NK-92 treated with Interleukin-12 subunit alpha and Interleukin-12 subunit beta, amount 100 ng/mL, for 24 hours (cell line): ENCODE data around the gene CACNA1C.

Experiments used
- DNase-seq: peaks from one replicate; lab custom pipeline; 2025; lab: John Stamatoyannopoulos, UW

The CACNA1C gene

DNA sequence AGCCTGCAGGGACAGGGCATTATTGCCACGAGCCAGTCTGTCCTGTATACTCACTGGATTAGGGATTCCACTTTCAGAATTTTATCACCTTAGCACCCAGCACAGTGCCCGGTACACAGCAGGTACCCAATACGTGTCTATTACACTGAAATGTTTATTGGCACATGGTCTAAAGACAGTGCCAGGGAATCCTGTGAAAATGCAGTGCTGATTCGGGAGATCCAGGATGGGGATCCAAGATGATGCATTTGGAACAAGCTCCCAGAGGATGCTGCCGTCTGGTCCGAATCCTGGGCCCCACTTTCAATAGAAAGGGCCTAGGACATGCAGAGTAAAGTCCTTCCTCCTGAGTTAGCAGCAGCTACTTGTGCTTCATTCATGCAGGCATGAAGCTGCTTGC, 230.7 kb downstream of the CACNA1C start:
- DNase-seq: no peak

DNA sequence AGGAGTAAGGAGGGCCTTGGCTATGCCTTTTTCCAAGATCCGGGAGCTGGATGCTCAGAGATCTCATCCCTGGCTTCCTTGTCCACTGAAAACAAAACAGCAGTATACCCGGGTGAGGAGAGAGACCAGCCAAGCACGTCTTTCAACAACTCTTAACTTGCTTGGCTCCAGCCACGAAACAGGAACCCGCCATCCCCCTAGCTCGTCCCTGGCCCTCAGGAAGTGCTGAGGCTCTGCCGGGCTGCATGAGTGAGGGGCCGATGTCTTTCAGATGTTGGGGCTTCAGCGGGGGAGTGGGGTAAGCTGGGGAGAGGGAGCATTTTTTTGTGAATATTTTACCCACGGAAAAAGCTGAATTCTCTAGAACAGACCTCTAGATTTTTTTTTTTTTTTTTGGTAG, 231.1 kb downstream of the CACNA1C start:
- DNase-seq: no peak

DNA sequence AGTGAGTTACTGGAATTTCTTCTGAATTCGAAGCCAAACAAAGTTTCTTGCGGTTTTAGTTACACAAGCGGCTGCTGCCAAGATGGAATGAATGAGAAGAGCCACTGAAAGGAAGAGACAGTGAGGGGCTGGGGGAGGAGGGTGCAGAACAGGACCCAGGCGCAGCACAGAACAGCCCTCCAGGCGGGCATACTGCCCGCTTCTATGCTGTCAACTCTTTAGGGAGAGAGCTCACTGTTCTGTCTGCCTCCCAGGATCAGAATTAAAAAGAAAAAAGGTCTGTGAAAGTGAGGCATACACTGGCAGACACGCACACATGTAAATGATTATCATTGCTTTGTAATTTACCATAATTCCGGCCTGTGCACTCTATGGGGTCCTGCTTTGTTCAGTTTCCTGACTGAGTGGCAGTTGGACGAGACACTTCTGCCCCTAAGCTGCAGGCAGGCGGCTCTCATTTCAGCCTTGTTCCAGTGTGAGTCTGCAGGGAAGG, 231.6 kb downstream of the CACNA1C start:
- DNase-seq: no peak

DNA sequence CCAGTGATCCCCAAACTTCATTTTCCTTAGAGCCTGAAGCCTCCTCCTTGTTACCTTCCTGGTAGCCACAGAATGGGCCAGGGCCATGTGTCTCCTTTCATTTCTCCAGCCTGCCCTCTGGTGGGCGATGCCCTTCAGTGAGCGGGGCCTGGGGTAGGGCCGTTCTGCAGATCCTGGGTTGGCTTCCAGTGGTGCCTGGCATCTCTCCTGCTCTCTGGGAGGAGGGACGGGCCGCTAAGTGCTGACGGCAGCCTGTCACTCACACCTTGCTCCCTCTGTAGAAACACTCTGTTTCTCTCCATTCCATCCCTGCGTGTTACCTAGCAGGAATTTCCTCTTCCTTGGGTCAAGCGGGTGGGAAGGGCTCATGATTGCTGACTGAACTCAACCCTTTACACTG, 232.1 kb downstream of the CACNA1C start:
- DNase-seq: no peak

DNA sequence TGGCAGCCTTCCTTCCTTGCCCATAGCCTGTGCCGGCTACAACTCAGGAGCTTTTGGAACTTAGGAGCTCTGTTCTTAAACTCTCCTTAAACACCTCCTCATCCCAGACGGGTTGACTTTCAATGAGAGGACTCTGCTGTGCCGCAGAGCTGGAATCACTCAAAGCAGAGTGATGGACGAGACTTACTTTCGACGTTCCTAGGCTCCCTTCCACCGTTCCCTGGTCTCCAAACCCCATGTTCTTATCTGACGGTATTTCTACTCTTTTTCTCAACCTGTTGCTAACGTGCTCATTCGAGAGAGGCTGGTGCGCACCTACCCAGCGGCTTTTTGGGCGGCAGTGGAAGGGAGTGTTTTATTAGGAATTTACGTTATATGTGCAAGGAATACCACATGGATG, 232.7 kb downstream of the CACNA1C start:
- DNase-seq: no peak

DNA sequence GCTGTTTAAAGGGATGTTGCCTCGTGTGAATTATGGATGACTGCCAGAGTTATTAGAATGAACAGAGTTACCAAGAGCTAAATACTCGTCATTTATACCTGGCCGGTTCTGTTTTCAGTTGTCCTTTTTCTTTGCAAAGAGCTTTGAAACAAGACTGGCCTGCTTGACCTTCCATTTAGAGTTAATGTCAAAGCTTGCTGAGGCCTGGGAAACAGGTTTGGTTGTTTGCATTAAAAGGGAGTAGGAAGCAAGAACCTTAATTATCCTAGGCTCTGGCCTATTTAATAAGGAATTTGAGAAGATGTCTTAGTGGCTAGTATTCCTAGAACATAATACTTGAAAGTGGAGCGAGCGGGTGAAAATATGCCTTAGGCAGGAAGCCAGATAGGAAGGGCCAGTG, 233.3 kb downstream of the CACNA1C start:
- DNase-seq: no peak

DNA sequence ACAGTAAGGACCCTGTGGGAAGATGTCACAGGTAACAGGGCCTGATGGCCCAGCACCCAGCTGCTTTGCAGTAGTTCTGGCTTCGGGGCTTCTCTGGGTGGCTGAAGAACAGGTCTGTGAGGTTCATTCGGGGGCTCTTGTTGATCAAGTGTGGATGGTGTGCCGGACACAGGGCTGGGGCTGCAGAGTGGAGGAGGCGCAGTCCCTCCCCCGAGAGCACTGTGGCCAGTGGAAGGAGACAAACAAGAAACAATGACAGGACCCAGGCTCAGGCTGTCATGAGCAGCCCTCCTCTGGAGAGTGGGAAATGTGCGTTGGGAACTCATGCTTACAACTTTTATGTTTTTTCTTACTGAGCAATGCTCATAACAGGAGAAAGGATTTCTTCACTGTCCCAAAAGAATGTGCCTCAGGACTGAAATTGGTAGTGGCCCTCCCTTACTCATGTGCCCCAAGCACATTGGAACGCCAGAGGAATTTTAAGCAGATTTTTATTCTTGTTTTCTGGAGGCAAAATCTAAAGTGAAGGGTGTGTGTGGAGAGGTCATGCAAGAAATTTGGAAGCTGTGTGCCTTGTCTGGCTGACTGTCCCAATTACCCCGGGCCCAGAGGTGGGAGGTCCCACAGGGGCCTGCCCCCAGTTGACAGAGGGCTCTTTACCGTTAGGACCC, 233.8 kb downstream of the CACNA1C start:
- no peak for DNase-seq

DNA sequence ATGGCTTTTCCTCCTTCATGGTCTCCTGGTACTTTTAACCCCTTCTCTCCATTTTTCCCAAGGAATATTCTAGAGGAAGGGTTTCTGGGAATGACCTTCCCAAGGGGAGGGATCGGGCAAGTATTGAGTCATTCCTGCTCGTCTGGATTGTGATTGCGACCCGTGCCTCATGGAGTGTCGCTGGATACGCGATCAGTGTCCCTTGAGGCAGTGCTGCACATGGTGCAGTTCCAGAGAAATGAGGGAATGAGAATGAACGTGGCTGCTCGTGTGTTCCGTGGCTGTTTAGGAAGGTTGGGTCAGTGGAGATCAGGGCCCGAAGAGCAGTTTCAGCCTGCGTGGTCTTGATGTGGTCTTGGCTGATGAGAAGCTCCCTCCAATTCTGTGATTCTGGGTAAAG, 234.4 kb downstream of the CACNA1C start:
- DNase-seq: no peak

DNA sequence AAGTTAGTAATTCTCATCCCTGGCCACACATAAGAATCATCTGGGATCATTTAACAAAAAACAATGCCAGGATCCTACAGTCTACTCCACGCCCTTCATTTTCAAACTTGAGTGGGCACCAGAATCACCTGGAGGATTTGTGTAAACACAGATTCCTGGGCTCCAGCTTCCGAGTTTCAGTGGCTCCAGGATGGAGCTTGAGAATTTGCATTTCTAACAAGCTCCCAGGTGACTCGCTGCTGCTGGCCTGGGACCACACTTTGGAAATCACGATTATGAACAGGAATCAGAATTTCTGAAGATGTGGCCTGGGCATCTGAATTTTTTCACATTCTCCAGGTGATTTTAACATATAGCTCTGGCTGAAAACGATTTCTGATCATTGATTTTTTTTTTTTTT, 234.8 kb downstream of the CACNA1C start:
- no peak for DNase-seq

DNA sequence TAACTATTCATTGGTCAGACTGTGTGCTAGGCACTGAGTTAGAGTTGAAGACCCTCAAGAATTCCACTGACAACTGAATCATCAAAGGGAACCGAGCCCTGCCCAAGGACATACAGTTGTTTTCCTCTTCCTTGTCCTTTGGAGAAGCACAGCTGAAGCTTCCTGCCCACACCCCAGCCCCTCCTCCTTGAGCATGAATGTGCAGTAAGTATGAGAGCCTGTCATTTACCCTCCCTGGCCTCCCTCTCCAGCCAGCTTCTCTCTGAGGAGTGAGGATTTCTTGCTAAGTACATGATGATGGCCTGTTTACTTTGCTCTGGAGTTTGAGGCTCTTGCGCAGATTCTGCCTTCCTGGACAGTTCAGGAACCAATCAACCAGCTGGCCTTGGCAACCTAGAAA, 235.2 kb downstream of the CACNA1C start:
- DNase-seq: no peak

DNA sequence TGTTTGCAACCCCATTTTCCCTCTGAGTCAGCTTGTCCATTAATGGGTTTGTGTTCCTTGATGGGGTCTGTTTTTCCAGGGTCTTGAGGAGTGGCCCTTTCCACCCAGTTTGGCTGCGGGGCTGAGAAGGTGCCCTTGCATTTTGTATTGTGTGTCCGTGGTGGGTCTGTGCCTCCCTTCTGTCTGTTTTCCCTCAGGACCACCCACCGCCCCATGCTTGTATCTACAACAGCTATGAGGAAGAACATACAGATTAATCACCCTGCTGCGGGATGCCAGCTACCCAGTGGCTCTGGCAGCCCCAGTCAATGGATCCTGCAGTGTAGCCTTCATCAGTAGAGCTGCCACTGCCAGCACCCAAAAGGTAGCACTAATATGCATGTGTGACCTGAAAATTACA, 235.7 kb downstream of the CACNA1C start:
- no peak for DNase-seq

DNA sequence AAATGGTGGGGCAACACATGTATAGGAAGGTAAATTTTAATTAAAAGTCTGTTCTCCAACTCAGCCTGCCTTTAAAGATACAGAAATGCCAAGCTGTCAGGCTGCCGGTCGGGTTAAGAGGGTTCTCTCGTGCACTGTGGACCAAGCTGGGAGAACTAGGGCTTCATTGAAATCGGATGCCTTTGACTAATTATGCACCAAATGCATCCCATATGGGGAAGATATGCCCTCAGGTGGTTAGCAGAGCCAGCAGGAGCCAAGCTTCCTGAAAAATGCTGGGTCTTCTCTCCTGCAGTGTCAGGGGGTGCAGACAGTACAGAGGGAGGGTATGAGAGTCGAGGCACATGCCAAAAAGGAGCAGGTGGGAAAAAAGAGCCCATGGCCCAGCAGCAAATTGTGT, 236.1 kb downstream of the CACNA1C start:
- DNase-seq: no peak

DNA sequence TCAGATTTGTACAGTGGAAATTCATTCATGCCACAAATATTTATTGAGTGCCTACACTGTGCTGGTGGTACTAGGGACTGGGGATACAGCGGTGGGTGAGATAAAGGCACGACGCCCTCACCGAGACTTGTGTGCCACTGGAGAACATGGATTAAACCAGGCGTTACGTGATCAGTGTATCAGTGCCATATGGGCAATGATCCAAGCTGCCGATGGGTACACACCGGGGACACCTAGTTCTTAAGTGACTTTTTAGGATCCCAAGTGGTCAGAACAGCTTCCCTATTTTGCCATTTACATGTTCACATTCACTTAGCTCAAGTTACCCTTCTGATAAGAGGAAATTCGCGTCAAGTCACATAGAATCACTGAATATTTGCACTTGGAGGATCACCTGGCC, 236.7 kb downstream of the CACNA1C start:
- DNase-seq: no peak

DNA sequence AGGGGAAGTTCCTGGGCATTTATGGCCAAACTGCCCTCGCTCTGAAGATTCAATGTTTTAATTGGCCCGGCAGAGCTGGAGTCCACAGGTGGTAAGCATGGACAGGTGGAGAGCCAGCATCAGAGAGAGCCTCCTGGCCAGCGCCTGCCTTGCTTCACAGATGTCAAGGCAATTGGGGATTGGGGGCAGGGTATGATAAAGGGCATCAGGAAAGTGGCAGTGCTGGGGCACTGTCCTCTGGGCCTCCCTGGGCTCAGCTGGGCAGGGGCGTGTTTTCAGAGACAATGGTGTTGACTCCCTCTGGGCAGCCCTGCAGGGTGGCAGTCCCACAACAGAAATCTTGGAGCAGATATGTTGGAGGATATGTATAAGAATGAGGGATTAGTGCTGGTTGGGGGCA, 237.3 kb downstream of the CACNA1C start:
- no peak for DNase-seq

DNA sequence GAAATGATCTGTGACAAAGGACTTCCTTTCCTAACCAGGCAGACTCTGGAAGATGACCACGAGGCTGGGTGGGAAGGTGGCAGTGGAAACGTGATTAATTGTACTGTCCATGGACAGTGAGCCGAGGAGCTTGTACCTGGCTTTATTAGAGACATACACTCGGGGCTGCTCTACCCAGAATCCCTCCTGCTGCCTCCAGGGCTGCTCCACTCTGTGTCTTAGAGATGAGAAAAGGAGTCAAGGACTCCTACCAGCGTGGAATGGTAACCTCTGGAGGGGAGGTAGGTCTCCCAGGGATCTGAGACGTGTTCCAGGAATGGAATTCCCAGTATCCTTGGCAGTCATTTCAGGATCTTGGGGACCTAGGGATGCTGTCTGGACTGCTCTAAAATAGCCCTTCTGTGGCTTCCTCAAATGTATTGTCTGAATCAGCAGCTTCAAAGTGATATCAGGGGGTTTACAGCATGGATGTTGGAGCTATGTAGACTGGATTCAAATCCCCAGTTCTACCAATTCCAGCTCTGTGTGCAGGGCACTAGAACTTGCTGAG, 237.8 kb downstream of the CACNA1C start:
- DNase-seq: no peak

DNA sequence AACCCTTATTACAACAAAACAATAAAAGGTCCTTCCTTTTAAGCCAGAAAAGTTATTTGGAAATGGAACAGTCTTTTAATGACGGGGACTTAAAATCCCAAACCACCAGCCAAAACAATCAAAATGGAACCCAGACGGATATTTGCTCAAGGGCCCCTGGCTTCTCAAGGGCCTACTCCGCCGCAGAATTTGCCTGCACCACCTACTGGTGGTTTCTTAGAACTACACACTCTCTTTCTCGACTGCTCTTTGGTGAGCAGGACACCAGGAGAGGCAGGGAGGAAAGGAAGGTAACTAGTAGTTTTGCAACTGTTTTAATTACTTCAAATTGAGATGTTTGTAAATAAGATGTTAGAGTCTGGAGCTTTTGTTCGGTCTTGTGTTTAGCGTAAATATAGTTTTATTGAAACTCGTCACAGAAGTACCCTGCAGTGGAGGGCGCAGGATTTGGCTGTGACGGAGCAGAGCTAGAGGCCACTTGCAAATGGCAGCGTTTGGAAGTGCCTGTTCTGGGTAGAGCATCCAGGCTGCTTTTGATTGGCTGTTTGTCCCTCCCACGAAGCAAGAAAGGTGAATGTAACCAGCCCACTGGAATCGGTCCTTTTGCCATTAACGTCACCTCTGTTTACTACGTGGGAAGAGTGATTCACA, 238.5 kb downstream of the CACNA1C start:
- no peak for DNase-seq

DNA sequence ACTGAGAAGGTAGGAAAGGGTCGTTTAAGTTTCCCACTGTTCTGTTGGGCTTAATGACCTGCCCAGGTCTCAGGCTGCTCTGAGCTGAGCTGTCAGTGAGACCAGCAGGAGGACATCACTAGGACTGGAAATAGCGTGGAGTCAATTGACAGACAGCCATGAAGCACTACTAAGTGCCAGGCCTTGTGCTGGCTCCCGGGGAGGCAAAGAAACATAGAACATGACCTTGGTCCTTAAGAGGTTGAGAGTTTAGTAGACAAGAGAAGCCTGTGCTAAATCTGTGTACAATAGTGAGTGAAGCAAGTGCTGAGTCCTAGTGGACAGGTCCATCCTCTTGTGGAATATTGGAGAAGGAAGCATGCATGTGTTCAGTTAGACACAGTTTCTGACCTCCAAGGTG, 239.2 kb downstream of the CACNA1C start:
- no peak for DNase-seq

DNA sequence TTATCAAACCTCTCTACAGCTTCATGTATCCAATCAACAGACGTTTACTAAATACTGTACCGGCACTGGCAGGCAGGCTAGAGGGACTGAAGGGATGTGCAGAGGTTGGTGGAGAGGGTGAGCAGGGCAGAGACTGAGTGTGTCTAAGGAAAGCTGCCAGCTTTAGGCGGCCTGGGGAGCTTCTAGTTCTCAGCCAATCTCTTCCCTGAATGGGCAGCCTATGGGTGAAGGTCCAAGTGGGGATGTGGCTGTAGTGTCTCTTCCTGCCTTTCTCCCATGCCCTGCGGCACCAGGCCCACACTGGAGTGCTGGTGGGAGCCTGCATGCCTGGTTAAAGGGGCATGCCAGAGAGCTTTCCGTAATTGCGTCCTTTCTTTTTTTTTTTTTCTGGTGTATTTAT, 239.8 kb downstream of the CACNA1C start:
- DNase-seq: no peak

DNA sequence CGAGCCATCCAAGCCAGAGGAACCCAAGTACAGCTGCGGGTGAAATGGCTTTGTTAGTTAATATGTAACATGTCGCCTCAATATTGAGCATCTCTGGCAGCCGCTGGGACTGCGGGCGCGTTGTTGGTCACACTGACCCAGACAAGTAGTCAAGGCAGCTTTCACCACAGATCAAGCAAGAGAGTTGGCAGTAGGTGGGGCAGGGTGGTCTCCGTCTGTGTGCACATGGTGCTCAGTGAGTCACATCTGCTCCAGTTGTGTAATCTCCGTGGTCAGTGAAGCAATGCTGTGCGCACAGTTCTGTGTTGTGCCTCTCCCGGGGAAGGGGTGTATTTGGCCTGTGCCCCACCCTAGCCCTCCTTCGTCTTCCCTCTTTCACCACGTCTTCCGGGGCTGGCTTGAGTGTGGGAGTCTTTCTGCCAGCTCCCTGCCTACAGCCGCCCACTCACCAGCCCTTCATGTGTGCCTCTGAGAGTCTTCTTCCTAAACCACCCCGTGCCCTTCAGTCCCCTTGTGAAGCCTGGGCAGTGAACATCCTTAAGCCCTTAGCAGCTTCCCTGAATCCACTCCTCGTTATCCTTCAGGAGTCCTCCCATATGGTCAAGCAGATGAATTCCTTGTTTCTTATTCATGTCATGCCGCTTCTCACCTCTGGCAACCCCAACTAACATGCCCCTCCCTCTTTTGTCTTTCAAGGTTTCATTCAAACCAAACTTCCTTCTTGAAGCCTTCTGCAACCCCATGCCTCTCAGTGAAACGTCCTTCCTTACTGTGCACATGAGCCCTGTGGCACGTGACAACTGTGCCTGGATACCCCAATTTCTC, 242.1 kb downstream of the CACNA1C start:
- peak; percentile 31 for DNase-seq

DNA sequence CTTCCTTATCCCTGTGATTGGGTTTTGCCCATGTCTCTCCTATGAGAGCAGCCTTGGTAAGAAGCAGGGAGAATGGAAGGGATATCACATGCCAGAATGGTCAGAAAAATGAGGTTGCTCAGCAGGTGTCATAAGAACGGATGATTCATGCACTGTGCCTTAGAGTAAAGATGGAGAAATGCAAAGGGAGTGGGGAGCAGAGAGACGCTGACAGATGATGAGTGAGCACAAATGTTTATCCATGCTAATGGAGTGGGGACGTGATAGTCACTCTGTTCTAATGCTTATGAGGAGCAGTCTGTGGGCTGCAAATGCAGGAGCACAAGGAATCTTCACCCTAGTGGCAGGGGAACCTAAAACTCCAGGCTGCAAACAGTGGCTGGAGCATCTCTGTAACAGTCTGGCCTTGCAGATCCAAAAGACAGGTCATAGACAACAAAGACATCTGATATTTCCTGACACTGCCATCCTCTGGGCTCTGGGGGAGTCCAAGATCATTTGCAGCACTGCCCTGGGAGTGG, 243.2 kb downstream of the CACNA1C start:
- no peak for DNase-seq

DNA sequence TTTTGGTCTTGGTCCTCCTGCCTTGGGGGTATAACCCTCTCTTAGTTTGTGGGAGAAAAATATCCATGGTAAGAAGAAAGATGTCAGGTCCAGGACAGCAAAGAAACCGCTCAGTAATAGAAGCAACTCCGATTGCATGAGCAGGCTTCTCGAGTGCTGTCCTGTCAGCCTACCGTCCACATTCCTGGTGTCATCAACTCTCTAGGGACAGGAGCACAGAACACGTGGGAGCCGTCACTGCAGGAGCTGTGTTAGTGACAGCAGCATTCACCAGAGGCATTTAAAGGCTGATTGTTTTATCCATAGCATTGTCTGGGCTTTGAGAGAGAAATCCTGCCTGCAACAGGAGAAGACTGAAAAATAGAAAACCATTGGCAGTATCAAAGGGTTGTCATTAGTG, 244.2 kb downstream of the CACNA1C start:
- DNase-seq: no peak

DNA sequence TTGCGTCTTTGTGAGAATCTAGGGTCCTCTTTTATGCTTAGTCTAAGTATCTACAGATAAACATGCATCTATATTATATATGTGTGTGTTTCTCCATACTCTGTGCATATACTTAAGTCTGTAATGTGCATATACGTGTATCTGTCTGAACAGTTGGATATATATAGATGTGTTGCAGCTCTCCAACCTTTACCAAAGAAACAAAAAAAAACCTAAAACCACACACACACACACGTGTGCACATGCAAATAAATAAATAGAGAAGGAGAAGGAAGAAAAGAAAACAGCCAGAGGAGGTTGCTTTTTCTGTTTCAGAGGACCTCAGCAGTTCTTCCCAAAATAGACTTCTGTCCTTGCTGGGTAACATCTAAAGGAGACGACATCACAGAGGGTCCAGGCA, 244.9 kb downstream of the CACNA1C start:
- no peak for DNase-seq
